Measurements from ENCODE around the gene ATF7. TPM values are rescaled to one million over a fixed set of nuclear protein-coding genes. Genes with fewer than 3 reads are reported as not detected.

The ATF7 gene
- total and polyA plus RNA-seq, 2 of the 13 experiments (the other 11 are each of a cell fraction or from before 2014, with no cell fraction given): 9.6 to 16.2 TPM

DNA sequence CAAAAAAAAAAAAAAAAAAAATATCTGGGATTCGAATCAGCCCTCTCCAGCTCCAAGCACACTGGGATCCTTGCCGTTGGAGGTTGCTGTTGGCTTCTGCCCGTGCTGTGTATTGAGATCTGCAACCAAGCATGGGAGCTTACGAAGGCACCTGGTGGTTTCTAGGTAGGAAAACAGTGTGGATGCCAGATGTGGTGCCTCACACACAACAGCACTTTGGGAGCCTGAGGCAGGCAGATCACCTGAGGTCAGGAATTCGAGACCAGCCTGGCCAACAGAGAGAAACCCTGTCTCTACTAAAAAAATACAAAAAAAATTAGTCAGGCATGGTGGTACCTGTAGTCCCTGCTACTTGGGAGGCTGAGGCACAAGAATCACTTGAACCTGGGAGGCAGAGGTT, 47.4 kb downstream of the ATF7 start (continued):
- TF ChIP-seq ZHX2 (IDR thresholded peaks at IDR 0.05; ENCODE audit: low read depth): no peak
- TF ChIP-seq ZHX2 (CRISPR knock-in tag; IDR thresholded peaks at IDR 0.05; ENCODE audit: borderline replicate concordance): no peak
- TF ChIP-seq KLF13 (CRISPR knock-in tag; IDR thresholded peaks at IDR 0.05): no peak
- no peak for TF ChIP-seq XBP1 (CRISPR knock-in tag; IDR thresholded peaks at IDR 0.05)

DNA sequence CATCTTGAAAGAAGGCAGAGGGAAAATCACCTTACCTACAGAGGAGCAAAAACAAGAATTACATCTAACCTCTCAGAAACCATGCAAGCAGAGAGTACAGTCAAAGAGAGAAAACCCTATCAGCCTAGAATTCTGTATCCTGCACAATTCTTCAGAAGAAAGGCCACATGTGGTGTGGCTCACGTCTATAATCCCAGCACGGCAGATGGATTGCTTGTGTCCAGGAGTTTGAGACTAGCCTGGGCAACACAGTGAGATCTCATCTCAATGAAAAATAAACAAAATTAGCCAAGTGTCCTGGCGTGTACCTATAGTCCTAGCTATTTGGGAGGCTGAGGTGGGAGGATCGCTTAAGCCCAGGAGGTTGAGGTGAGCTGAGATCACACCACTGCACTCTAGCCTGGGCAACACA, 48.2 kb downstream of the ATF7 start:
- FAIRE-seq (no peak), DNase-seq (ENCODE audit: low spot score) (no peak), ATAC-seq (no peak)
- ChIA-PET POLR2A (no interaction called here), CTCF (ENCODE audit: low intra/inter-chr PET ratio, low total read pairs) (no interaction called here)
- Histone ChIP-seq H3K36me3 (replicated peaks in 1 of 2; ENCODE audit: control insufficient read depth in 1 of 2, insufficient read depth in 2 of 2, low read length in 2 of 2) (peaks cover 2 to 8% of the 10 kb centered on the region in 2 experiments; a peak in 3 of 5 replicates), H3K4me3 (replicated peaks in 1 of 3; ENCODE audit: insufficient read depth in 1 of 3, low read depth in 2 of 3, low read length in 3 of 3) (no peak overlapping the region), H3K79me2 (ENCODE audit: insufficient read depth, low read length) (no peaks in the 10 kb centered on the region), H2AFZ (ENCODE audit: low read length) (no peak overlapping the region), H3K4me1 (ENCODE audit: insufficient read depth, low read length) (peaks cover 6% of the 10 kb centered on the region; the same call in 1 of the 2 replicates), H3K9ac (ENCODE audit: insufficient read depth, low read depth, low read length) (no peak overlapping the region), H4K20me1 (ENCODE audit: insufficient read depth, low read length) (no peaks in the 10 kb centered on the region), H3K9me3 (ENCODE audit: low read length) (no peaks in the 10 kb centered on the region), H3K27me3 (ENCODE audit: control insufficient read depth in 1 of 2, insufficient read depth in 2 of 2, low read length in 2 of 2) (no peaks in the 10 kb centered on the region), H3K4me2 (ENCODE audit: low read depth, low read length) (no peak overlapping the region), H3K27ac (ENCODE audit: extremely low read length, insufficient read depth, low read length) (no peak overlapping the region)
- in situ Hi-C loops (cut with HindIII; ENCODE audit: extremely low pct_ligation_motif_present, low pct_unique_long_range_greater_than_20kb) (no loop called here), intact Hi-C loops (cut with micrococcal nuclease; ENCODE audit: unreplicated experiment) (no loop called here)
- no TSS peak for BruUV-seq (replicated peaks)
- 96% methylated on average over 4 of the region's 4 CpGs for WGBS (ENCODE audit: low lambda C conversion rate)
- no peak for TF ChIP-seq RNF219 (CRISPR knock-in tag; IDR thresholded peaks at IDR 0.05)
- TF ChIP-seq ZNF781 (CRISPR knock-in tag; IDR thresholded peaks at IDR 0.05; ENCODE audit: borderline replicate concordance, not compliant biosample characterization): no peak
- TF ChIP-seq TERF1 (CRISPR knock-in tag; IDR thresholded peaks at IDR 0.05): no peak
- TF ChIP-seq, protein P1, sequence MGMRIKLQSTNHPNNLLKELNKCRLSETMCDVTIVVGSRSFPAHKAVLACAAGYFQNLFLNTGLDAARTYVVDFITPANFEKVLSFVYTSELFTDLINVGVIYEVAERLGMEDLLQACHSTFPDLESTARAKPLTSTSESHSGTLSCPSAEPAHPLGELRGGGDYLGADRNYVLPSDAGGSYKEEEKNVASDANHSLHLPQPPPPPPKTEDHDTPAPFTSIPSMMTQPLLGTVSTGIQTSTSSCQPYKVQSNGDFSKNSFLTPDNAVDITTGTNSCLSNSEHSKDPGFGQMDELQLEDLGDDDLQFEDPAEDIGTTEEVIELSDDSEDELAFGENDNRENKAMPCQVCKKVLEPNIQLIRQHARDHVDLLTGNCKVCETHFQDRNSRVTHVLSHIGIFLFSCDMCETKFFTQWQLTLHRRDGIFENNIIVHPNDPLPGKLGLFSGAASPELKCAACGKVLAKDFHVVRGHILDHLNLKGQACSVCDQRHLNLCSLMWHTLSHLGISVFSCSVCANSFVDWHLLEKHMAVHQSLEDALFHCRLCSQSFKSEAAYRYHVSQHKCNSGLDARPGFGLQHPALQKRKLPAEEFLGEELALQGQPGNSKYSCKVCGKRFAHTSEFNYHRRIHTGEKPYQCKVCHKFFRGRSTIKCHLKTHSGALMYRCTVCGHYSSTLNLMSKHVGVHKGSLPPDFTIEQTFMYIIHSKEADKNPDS (CRISPR knock-in tag; IDR thresholded peaks at IDR 0.05): no peak
- TF ChIP-seq AGO2 (optimal IDR thresholded peaks at IDR 0.05; ENCODE audit: low read depth, low read length): no peak
- no peak for TF ChIP-seq ZBTB7B (CRISPR knock-in tag; IDR thresholded peaks at IDR 0.05)
- no peak for TF ChIP-seq ZNF746 (CRISPR knock-in tag; IDR thresholded peaks at IDR 0.05)

All from HepG2 (cell line).